ENCODE data around the gene PGLYRP4.

The PGLYRP4 gene

DNA sequence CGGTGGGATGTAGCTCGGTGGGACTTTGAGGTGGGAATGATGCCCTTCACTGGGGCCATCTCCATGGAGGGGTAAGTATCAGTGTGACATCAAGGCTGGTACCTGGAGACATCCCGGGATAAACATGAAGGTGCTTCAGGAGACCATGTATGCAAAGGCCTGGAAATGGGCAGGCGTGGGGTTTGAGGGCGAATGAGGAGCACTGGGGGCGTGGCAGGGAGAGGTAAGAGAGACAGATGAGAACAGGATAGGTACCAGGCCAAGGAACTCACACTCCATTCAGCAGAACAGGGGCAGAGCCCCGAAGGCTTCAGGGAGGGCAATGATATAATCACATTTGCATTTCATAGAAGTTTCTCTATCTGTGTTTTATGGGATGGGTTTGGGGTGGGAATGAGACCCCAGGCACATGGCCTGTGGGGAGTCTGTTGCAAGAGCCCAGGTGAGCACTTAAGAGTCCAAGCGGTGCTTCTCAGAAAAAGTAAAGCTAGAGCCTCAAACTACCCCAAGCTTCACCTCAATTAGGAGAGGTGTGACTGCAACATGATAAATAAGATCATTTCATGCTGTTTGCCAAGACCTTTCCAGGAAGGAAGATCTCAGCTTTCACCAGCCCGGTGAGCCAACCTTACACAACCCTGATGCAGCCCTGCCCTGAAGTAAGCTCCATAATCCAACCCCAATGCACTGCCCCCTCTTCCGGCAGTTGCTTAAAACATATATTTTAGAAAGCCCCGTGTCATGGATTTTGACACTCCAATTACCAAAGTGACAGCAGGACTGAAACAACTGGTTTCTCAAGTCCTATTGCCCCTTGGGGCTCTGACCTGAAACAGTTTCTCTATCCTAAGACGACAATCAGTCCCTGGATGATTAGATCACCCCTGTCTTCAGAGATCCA is 16.4 kb upstream of the PGLYRP4 start:
- TF ChIP-seq, protein P1, sequence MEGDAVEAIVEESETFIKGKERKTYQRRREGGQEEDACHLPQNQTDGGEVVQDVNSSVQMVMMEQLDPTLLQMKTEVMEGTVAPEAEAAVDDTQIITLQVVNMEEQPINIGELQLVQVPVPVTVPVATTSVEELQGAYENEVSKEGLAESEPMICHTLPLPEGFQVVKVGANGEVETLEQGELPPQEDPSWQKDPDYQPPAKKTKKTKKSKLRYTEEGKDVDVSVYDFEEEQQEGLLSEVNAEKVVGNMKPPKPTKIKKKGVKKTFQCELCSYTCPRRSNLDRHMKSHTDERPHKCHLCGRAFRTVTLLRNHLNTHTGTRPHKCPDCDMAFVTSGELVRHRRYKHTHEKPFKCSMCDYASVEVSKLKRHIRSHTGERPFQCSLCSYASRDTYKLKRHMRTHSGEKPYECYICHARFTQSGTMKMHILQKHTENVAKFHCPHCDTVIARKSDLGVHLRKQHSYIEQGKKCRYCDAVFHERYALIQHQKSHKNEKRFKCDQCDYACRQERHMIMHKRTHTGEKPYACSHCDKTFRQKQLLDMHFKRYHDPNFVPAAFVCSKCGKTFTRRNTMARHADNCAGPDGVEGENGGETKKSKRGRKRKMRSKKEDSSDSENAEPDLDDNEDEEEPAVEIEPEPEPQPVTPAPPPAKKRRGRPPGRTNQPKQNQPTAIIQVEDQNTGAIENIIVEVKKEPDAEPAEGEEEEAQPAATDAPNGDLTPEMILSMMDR (conservative IDR thresholded peaks at IDR 0.05) = no peak
- H3K27ac ChIP-seq = no peak overlapping the region

DNA sequence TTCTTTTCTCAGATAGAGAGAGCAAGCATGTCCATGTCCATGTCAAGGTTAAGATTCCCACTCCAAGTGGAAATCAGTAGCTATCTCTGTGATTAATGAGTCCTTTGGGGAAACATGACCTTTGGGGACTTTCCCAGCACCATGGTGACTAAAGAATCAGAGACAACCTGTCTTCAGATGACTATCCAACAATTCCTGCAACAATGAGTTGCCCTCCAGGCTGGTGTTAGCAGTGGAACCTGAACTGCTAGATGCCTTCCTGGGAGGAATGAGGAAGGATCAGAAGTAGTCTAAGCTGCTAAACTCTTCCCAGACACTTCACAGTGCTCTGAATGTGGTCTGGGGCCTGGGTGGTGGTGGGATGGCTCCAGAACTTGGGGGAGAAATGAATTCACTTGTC is 15.5 kb upstream of the PGLYRP4 start:
- no peak overlapping the region for H3K27ac ChIP-seq
- TF ChIP-seq, protein P1 (conservative IDR thresholded peaks at IDR 0.05) = no peak

DNA sequence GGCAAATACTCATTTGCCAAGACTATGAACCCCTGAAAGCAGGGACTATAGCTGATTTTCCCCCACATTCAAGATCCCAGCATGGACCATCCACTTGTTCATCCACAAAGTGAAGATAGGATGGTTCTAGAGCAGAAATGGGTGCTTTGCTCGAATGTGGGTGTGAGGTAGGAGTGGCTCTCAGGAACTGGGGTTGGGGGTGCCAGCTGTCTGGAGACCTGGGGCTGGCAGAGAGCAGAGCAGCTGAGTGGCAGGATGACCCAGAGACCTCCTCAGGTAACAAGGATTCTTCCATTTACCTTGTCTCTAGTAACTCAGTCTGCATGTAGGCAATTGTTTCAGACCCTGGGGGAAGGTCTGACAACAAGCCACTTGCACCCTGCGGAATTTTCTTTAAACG is 15.0 kb upstream of the PGLYRP4 start:
- TF ChIP-seq, protein P1 (conservative IDR thresholded peaks at IDR 0.05) = no peak
- H3K27ac ChIP-seq = no peak overlapping the region

DNA sequence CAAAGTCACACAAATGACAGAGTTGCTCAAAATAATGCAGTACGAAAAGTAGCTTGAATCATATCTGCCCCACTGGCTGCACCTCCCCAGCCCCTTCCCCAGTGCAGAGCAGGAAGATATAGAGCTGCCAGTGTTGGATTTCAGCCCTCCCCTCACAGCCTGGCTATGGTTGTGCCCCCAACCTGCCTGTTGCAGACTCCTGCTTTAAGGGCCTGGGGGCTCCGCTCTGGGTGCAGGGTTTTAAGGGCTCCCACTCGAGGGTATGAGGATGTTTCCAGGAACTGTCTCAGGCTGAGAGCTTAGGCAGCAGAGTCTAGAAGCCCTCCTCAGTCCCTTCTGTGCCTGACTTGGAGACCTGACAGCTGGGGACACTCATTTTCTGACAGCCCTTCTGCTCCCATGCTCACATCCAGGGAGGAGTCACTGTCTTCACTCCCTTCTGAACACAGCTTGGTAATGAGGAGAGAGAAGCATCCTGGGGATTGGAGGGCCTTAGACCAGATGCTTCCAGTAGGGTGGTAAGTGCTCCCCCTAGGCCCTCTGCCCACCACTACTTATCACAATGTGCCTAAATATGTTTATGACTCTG is 13.6 kb upstream of the PGLYRP4 start:
- TF ChIP-seq, protein P1 (conservative IDR thresholded peaks at IDR 0.05) = no peak
- H3K27ac ChIP-seq = no peak overlapping the region

DNA sequence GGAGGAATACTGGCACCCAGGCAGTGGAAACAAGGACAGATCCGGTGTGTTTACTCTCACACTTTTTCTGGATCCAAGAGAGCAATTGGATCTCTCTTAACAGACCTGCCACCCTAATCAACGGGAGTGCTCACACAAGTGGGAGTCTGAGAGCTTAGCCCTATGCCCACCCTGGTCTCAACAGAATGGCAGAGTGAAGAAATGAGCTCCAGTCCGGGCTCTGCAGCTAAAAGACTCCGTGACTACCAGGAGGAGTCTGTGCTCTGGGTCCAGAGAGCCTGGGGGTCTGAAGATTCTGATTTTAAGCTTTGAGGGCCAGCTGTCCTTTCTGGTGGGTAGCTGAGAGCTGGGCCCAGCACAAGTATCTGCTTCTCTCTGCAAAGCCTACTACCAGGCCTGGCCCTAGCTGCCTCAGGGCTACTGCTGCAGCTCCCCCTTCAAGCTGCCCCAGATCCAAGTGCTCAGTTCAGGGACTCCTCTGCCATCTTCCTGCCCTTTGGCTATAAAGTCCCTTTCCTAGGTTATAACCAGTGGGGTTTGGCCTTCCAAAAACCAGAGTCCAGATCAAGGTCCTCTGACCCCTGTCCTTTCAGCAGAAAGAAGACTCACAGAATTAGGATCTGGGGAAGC is 13.0 kb upstream of the PGLYRP4 start:
- TF ChIP-seq, protein P1 (conservative IDR thresholded peaks at IDR 0.05) = no peak
- no peak overlapping the region for H3K27ac ChIP-seq

DNA sequence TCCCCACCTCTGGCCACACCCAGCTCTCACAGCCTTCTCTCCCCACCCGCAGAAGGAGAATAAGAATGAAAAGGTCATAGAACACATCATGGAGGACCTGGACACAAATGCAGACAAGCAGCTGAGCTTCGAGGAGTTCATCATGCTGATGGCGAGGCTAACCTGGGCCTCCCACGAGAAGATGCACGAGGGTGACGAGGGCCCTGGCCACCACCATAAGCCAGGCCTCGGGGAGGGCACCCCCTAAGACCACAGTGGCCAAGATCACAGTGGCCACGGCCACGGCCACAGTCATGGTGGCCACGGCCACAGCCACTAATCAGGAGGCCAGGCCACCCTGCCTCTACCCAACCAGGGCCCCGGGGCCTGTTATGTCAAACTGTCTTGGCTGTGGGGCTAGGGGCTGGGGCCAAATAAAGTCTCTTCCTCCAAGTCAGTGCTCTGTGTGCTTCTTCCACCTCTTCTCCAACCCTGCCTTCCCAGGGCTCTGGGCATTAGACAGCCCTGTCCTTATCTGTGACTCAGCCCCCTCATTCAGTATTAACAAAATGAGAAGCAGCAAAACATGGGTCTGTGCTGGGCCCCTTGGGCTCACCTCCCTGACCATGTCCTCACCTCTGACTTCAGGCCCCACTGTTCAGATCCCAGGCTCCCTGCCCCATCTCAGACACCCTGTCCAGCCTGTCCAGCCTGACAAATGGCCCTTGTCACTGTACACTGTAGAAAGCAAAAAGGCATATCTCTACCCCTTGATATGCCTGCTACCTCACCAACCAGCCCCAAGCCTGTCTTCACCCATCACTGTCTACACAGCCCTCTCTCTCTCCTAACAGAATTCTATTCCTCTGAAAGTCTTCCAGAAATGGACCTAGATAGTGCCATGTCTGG is 12.2 kb upstream of the PGLYRP4 start:
- no peak overlapping the region for H3K27ac ChIP-seq
- TF ChIP-seq, protein P1 (conservative IDR thresholded peaks at IDR 0.05) = no peak

Data from VCaP (cell line).